Measurements from ENCODE around the gene RNF141. TPM values are rescaled to one million over a fixed set of nuclear protein-coding genes. Genes with fewer than 3 reads are reported as not detected.

The RNF141 gene
- total and polyA plus RNA-seq, 9 donors, result 8.1 to 30.0 (median 16.6) TPM

GRCh38 chr11:10534316-10534715 lies 6.7 kb downstream of the RNF141 start:
- TF ChIP-seq CTCF (IDR thresholded peaks at IDR 0.05) (no peak), POLR2A (IDR thresholded peaks at IDR 0.05) (no peak), EP300 (IDR thresholded peaks at IDR 0.05) (no peak)
- WGBS, 3 donors, result 86 to 92% (median 90%) methylated on average over 2 of the region's 2 CpGs
- no peak for DNase-seq
- Histone ChIP-seq H3K9me3 (no peaks in the 10 kb centered on the region), H3K36me3 (no peaks in the 10 kb centered on the region), H3K27me3 (no peaks in the 10 kb centered on the region), H3K4me1 (ENCODE audit: insufficient read depth) (no peaks in the 10 kb centered on the region), H3K4me3 (no peak overlapping the region), H3K27ac (no peak overlapping the region)
- intact Hi-C loops (cut with DNase I), result no loop called here

- Histone ChIP-seq H3K9me3 (no peaks in the 10 kb centered on the region), H3K36me3 (no peaks in the 10 kb centered on the region), H3K4me3 (no peak overlapping the region), H3K27me3 (no peaks in the 10 kb centered on the region), H3K4me1 (ENCODE audit: insufficient read depth) (no peaks in the 10 kb centered on the region), H3K27ac (no peak overlapping the region)
- no peak for DNase-seq
- intact Hi-C loops (cut with DNase I), result no loop called here
- TF ChIP-seq POLR2A (IDR thresholded peaks at IDR 0.05) (no peak), EP300 (IDR thresholded peaks at IDR 0.05) (no peak), CTCF (IDR thresholded peaks at IDR 0.05) (no peak)
Measured at GRCh38 chr11:10533323-10533722, 7.7 kb downstream of the RNF141 start.

- Histone ChIP-seq H3K4me3 (no peak overlapping the region), H3K27me3 (no peaks in the 10 kb centered on the region), H3K36me3 (no peaks in the 10 kb centered on the region), H3K27ac (no peak overlapping the region), H3K4me1 (ENCODE audit: insufficient read depth) (no peaks in the 10 kb centered on the region), H3K9me3 (no peaks in the 10 kb centered on the region)
- 63 to 86% (median 82%) methylated on average over 2 of the region's 2 CpGs for WGBS, 3 donors
- no peak for DNase-seq
- intact Hi-C loops (cut with DNase I), result no loop called here
- no peak for TF ChIP-seq CTCF (IDR thresholded peaks at IDR 0.05)
- no peak for TF ChIP-seq EP300 (IDR thresholded peaks at IDR 0.05)
- no peak for TF ChIP-seq POLR2A (IDR thresholded peaks at IDR 0.05)
Measured at GRCh38 chr11:10532526-10532925, 8.5 kb downstream of the RNF141 start.

- H3K9me3 ChIP-seq, result no peaks in the 10 kb centered on the region
- no peak overlapping the region for H3K4me3 ChIP-seq
- no peak overlapping the region for H3K27ac ChIP-seq
- H3K27me3 ChIP-seq, result no peaks in the 10 kb centered on the region
- DNase-seq, result no peak
- WGBS, 3 donors, result 83 to 92% (median 88%) methylated on average over 2 of the region's 2 CpGs
- no peaks in the 10 kb centered on the region for H3K4me1 ChIP-seq (ENCODE audit: insufficient read depth)
- intact Hi-C loops (cut with DNase I), result loop anchor here in 1 of 4 donors (10.0 kb wide), 1 partner anchor 1866 kb away; no protein-coding TSS in a partner anchor
- no peak for TF ChIP-seq POLR2A (IDR thresholded peaks at IDR 0.05)
- TF ChIP-seq EP300 (IDR thresholded peaks at IDR 0.05), result no peak
- TF ChIP-seq CTCF (IDR thresholded peaks at IDR 0.05), result no peak
- H3K36me3 ChIP-seq, result no peaks in the 10 kb centered on the region
Measured at GRCh38 chr11:10529279-10529678, 11.7 kb downstream of the RNF141 start.

GRCh38 chr11:10528121-10528520 lies 12.9 kb downstream of the RNF141 start:
- Histone ChIP-seq H3K36me3 (no peaks in the 10 kb centered on the region), H3K4me3 (no peak overlapping the region), H3K27ac (no peak overlapping the region), H3K27me3 (no peaks in the 10 kb centered on the region), H3K4me1 (ENCODE audit: insufficient read depth) (no peaks in the 10 kb centered on the region), H3K9me3 (no peaks in the 10 kb centered on the region)
- intact Hi-C loops (cut with DNase I), result loop anchor here in 1 of 4 donors (10.0 kb wide), 1 partner anchor 1867 kb away; no protein-coding TSS in a partner anchor
- TF ChIP-seq CTCF (IDR thresholded peaks at IDR 0.05), result no peak
- TF ChIP-seq POLR2A (IDR thresholded peaks at IDR 0.05), result no peak
- no peak for TF ChIP-seq EP300 (IDR thresholded peaks at IDR 0.05)
- no peak for DNase-seq

Data from ovary (tissue), 9 donors.